Measurements from ENCODE around the gene P2RX3.

DNA sequence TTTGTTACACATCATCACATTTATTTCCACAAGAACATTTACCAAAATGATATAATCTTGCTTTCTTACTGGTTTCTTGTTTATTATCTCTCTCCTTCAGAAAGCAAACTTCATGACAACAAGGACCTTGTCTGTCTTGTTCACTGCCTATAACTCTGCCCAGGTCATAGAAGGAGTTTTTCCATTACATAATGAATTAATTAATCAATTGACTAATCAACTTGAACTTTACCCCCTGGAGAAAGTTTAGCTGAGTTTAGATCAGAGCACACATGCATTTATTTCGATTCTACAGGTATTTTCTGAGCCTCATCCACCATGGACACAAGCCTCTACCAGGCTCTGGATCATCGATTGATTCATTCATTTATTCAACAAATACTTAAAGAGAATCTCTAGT, 58.6 kb downstream of the P2RX3 start:
- TF ChIP-seq, protein P1, sequence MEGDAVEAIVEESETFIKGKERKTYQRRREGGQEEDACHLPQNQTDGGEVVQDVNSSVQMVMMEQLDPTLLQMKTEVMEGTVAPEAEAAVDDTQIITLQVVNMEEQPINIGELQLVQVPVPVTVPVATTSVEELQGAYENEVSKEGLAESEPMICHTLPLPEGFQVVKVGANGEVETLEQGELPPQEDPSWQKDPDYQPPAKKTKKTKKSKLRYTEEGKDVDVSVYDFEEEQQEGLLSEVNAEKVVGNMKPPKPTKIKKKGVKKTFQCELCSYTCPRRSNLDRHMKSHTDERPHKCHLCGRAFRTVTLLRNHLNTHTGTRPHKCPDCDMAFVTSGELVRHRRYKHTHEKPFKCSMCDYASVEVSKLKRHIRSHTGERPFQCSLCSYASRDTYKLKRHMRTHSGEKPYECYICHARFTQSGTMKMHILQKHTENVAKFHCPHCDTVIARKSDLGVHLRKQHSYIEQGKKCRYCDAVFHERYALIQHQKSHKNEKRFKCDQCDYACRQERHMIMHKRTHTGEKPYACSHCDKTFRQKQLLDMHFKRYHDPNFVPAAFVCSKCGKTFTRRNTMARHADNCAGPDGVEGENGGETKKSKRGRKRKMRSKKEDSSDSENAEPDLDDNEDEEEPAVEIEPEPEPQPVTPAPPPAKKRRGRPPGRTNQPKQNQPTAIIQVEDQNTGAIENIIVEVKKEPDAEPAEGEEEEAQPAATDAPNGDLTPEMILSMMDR (IDR thresholded peaks at IDR 0.05): no peak
- no peak for TF ChIP-seq POLR2A (IDR thresholded peaks at IDR 0.05)

Measured in ovary (tissue), 3 donors.